ENCODE results near the gene ADAMTS3. TPM values are rescaled to one million over a fixed set of nuclear protein-coding genes. Genes with fewer than 3 reads are reported as not detected.
A peak's percentile ranks its signal among the peaks of the same experiment; 100 is the strongest.

ADAMTS3 gene
- 2.5 and 3.2 TPM in 2 replicates for total RNA-seq (2014; rRNA removed; shearing (Covaris generic))
- 1.2 and 1.3 TPM in 2 replicates for polyA plus RNA-seq (2015; cell fraction: cytosol; rRNA removed)
- polyA plus RNA-seq (2015; cell fraction: nucleus; rRNA removed), result 1.6 and 3.3 TPM in 2 replicates

DNA sequence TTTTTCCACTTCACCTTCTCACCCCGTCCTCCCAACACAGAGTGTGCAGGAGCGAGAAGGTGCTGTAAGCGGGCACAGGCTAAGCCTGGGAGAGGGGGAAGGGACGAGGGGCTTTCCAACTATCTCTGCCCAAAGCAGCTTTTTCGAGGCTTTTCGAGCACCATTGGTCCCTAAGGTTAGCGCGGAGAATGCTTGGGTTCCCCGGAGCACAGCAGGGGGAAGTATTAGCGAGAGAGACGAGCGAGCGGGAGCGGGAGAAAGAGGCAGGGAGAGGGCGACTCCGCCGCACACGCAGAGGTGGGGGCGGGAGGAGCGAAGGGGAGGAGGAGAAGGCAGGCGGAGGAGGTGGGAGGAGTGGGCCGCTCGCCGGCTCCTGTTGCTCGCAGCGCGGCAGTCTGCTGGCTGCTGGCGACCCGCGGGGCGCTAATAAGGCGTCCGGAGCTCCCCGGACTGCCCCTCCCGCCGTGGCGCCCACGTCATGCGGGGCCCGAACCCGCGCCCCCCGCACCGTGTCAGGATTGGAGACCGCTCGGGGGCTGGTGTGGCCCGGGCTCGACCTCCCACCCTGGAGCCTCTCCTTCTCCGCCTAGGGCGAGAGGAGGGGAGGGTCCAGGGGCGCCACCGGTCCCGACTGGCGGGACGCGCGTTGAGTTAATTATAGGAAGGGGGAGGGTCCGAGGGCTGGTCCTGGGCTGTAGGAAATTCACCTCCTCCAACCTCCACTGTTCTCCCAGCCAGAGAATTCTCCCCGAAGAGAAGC, at the start of gene ADAMTS3:
Gene ADAMTS3, minus strand, starts transcription at position 263 of the 760 bp plus-strand sequence. CDS start 459 bp downstream, outside the sequence.
- in situ Hi-C loops (cut with HindIII; ENCODE audit: low pct_unique_long_range_greater_than_20kb, low sequenced_read_pairs), result no loop called here
- peak; percentile 10 for DNase-seq (ENCODE audit: low read depth, low spot score)

- no peak for DNase-seq (ENCODE audit: low read depth, low spot score)
- in situ Hi-C loops (cut with HindIII; ENCODE audit: low pct_unique_long_range_greater_than_20kb, low sequenced_read_pairs), result no loop called here
These were observed 44.9 kb upstream of the ADAMTS3 start for GRCh38 chr4:72613959-72614358.

DNA sequence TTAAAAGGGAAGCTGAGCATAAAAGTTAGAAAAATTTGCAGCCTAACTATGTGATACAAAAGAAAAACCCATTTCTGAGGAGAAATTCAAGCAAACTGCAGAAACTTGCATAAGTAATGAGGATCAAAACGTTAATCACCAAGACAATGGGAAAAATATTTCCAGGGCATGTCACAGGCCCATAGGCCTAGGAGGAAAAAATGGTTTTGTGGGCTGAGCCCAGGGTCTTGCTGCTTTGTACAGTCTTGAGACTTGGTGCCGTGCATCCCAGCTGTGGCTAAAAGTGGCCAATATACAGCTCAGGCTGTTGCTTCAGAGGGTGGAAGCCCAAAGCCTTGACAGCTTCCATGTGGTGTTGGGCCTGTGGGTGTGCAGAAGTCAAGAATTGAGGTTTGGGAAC, 37.7 kb upstream of the ADAMTS3 start:
- in situ Hi-C loops (cut with HindIII; ENCODE audit: low pct_unique_long_range_greater_than_20kb, low sequenced_read_pairs), result no loop called here

DNA sequence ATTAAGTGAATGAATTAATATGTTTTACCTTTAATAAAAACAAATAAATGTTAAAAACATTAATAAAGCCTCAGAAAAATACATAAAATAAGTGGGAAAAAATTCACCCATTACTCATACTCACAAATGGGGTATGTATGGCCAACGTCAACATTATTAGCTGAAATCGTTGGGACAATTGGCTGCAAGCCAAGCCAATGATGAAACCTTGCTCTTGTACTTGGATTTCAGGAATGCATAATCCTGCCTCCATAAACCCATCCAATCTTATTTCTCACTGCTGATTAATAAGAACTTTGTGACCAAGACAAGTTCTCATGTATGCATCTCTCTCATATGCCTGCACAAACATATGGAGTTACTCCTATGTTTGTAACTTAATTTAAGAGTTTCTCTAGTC, 35.3 kb upstream of the ADAMTS3 start:
- DNase-seq (ENCODE audit: low read depth, low spot score), result no peak
- in situ Hi-C loops (cut with HindIII; ENCODE audit: low pct_unique_long_range_greater_than_20kb, low sequenced_read_pairs), result no loop called here

More for the DNA sequence above, 37.7 kb upstream of the ADAMTS3 start:
- DNase-seq (ENCODE audit: low read depth, low spot score), result no peak

- DNase-seq (ENCODE audit: low read depth, low spot score), result no peak
- in situ Hi-C loops (cut with HindIII; ENCODE audit: low pct_unique_long_range_greater_than_20kb, low sequenced_read_pairs), result no loop called here
These were observed 33.7 kb upstream of the ADAMTS3 start for GRCh38 chr4:72602396-72603376.

DNA sequence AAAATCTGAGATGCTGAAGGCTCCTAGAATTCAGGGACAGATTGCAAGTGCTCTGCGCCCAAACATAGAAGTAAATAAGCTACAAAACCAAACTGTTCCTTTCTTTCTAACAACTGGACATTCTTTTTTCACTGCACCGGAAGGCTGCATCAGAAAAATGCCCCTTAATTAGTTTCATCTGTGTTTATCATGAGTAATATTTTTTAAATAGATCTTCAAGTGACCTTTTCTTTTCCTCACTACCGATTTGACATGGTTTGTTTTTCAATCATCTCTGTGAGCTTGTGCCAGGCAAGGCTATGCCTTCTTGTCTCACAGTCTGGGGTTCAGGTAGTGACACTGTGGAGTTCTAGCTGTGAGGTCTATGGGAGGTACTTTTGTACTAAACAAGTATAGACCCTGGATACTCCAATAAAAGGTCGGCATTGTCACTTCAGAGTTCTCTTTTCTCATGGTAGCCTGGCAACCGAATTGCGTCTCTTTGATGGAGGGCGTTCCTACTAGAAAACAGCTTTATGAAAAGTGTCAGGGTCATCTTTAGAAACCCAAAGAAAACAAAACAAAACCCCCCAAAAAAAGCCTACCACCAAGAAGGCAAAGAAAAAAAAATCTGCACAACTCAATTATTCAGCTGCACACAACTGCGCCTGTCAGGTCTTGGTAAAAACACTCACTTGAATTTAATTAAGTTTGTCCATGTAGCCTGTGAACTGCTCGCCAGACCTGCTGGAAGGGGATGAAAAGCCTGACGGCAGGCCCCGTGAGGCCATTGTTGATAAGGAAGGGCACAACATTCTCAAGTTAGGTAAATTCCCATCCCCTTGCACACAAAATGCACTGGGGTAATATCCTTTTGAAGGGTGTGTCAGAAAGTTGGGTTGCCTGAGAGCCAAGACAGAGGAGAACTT, 22.8 kb upstream of the ADAMTS3 start:
- DNase-seq (ENCODE audit: low read depth, low spot score), result no peak
- in situ Hi-C loops (cut with HindIII; ENCODE audit: low pct_unique_long_range_greater_than_20kb, low sequenced_read_pairs), result no loop called here

- no peak for DNase-seq (ENCODE audit: low read depth, low spot score)
- in situ Hi-C loops (cut with HindIII; ENCODE audit: low pct_unique_long_range_greater_than_20kb, low sequenced_read_pairs), result no loop called here
These were observed 18.3 kb upstream of the ADAMTS3 start for GRCh38 chr4:72587334-72587733.

DNA sequence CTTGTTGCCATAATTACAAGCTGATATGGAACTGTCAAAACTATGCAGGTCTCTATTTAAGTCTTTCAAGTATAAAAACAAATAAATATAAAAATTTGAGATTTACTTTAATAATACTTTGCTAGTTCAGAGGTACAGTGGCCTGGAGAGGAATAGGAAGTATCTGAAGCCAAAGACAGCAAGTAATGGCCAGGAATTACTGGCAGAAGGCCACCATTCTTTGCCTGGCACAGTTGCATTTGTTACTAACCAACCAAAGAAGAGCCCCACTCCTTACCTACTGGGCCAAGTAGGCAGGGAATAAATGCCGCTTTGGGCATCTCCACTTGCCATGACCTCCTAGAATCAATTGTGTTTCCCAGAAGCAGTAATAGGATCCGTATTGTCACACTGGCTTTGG, 13.8 kb upstream of the ADAMTS3 start:
- in situ Hi-C loops (cut with HindIII; ENCODE audit: low pct_unique_long_range_greater_than_20kb, low sequenced_read_pairs), result no loop called here
- no peak for DNase-seq (ENCODE audit: low read depth, low spot score)

DNA sequence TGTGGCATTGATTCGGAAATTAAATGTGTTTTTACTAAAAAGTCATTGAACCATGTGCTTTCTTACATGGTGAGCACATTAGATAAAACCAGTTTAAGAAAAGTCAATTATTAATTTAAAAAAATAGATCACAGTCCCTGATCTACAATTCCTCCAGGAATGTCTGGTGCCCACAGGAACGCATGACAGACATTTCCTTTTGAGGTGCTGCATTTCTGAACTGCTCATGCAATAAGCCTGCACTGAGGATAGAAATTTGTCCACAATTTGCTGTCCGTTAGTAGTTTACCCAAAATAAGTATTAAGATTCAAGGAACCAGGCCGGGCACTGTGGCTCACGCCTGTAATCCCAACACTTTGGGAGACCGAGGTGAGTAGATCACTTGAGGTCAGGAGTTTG, 8.2 kb upstream of the ADAMTS3 start:
- no peak for DNase-seq (ENCODE audit: low read depth, low spot score)
- in situ Hi-C loops (cut with HindIII; ENCODE audit: low pct_unique_long_range_greater_than_20kb, low sequenced_read_pairs), result no loop called here

- in situ Hi-C loops (cut with HindIII; ENCODE audit: low pct_unique_long_range_greater_than_20kb, low sequenced_read_pairs), result no loop called here
These were observed 2.3 kb upstream of the ADAMTS3 start for GRCh38 chr4:72571337-72571736.

DNA sequence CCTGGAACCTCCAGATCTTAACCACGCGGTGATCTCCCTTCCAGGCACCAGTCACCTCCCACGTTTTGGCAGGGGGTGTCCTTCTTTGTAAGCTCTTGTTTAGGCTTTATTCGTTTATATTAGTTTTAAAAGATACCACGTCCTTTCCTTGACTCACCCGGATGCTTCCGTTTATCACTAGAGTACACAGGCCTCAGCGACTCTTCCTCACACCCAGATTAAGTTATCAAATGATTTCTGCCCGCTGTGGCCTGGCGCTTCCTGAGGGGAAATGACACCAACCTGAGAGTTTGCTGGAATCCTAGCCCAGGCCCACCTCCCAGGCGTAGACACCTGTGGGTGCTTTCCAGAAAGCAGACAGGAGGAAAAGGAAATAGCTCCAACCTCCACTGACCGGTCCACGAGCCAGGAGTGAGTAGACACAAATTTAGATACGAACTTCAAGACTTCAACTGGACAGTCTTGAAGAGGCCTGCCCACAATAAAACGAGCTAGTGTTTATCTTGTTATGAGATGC, 756 bp upstream of the ADAMTS3 start:
- in situ Hi-C loops (cut with HindIII; ENCODE audit: low pct_unique_long_range_greater_than_20kb, low sequenced_read_pairs), result no loop called here
- DNase-seq (ENCODE audit: low read depth, low spot score), result no peak

More at GRCh38 chr4:72571337-72571736, 2.3 kb upstream of the ADAMTS3 start:
- DNase-seq (ENCODE audit: low read depth, low spot score), result no peak

- peak; percentile 79 for DNase-seq (ENCODE audit: low read depth, low spot score)
- in situ Hi-C loops (cut with HindIII; ENCODE audit: low pct_unique_long_range_greater_than_20kb, low sequenced_read_pairs), result no loop called here
These were observed 973 bp downstream of the ADAMTS3 start for GRCh38 chr4:72567821-72568675.

DNA sequence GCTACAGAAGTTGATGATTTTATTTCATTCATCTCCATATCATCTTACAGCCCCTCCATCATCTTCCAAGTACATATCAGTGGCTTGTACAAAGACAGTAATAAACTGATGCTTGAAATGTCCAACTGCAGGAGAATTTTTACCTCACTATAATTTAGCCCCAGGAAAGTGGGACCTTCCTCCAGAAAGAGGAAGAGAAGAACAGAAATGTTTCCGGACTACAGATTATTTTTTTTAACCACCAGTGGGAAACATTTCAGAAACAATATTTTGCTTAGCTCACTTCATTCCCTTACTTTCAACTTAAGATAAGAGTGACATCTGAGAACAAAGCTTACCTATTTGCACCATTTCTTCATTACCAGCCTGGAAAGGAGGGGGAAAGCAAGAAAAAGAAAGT, 2.0 kb downstream of the ADAMTS3 start:
- no peak for DNase-seq (ENCODE audit: low read depth, low spot score)
- in situ Hi-C loops (cut with HindIII; ENCODE audit: low pct_unique_long_range_greater_than_20kb, low sequenced_read_pairs), result no loop called here

- in situ Hi-C loops (cut with HindIII; ENCODE audit: low pct_unique_long_range_greater_than_20kb, low sequenced_read_pairs), result no loop called here
- DNase-seq (ENCODE audit: low read depth, low spot score), result no peak
These were observed 2.5 kb downstream of the ADAMTS3 start for GRCh38 chr4:72566464-72566972.

DNA sequence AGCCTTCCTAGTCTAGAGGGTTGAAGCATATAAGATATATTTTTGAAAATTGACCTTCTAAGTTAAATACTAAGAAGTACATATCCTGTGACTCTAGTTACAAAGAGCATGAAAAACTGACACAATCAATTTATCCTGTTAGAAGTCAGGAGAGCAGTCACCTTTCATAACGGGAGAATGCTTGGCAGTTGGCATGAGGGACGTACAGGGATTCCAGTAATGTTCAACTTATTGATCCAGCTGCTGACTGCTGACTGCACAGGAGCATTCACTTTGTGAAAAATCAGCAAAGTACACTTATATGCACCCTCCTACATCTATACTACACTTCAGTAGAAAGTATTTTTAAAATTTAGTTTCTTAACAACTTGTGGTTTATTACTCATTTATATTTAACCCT, 4.2 kb downstream of the ADAMTS3 start:
- no peak for DNase-seq (ENCODE audit: low read depth, low spot score)
- in situ Hi-C loops (cut with HindIII; ENCODE audit: low pct_unique_long_range_greater_than_20kb, low sequenced_read_pairs), result no loop called here

- DNase-seq (ENCODE audit: low read depth, low spot score), result no peak
- in situ Hi-C loops (cut with HindIII; ENCODE audit: low pct_unique_long_range_greater_than_20kb, low sequenced_read_pairs), result no loop called here
These were observed 4.8 kb downstream of the ADAMTS3 start for GRCh38 chr4:72564184-72564583.
